Activated T-helper 2 cell treated with anti-CD3 and anti-CD28 coated beads, Interferon-gamma antibody, Interleukin-2, Interleukin-4, amounts not matched to agents 10 μg/mL and 5 μg/mL and 100 μg/mL, durations not matched to agents 14 hours and 24 hours and 36 hours (primary cell): Measurements from ENCODE around the gene SIDT1. TPM values are rescaled to one million over a fixed set of nuclear protein-coding genes. Genes with fewer than 3 reads are reported as not detected.

ENCODE experiments used
- DNase-seq: peaks from one replicate; pipeline ENCODE4 v3.0.0; 2021; ENCODE audit warnings: low spot score
- H3K27ac Mint-ChIP-seq: one replicate; pipeline ENCODE4 v1.8.0; 2021; ENCODE audit warnings: mixed read lengths
- H3K27me3 Mint-ChIP-seq: one replicate; pipeline ENCODE4 v1.8.0; 2021; ENCODE audit warnings: low read depth, mixed read lengths
- H3K36me3 Mint-ChIP-seq: one replicate; pipeline ENCODE4 v1.8.0; 2021; ENCODE audit warnings: low read depth, mixed read lengths
- H3K4me1 Mint-ChIP-seq: one replicate; pipeline ENCODE4 v1.8.0; 2021; ENCODE audit warnings: low read depth, mixed read lengths
- H3K4me3 Mint-ChIP-seq: one replicate; pipeline ENCODE4 v1.8.0; 2021; ENCODE audit warnings: low read depth, mild to moderate bottlenecking, moderate library complexity, mixed read lengths
- H3K9me3 Mint-ChIP-seq: one replicate; pipeline ENCODE4 v1.8.0; 2021; ENCODE audit warnings: mixed read lengths
- intact Hi-C: fragments of 100-400 bp; cut with micrococcal nuclease; formaldehyde crosslinking; loops from one replicate; pipeline ENCODE4 v1.15.1; 2023
- total RNA-seq: library from RNA; stranded (reverse); gene quantifications from 2 replicates; pipeline ENCODE4 v1.2.3, GENCODE V29; 2022

Gene SIDT1
- 10.2 and 11.7 TPM in 2 replicates for total RNA-seq

GRCh38 chr3:113531826-113532697 lies at the start of gene SIDT1:
TSS of gene SIDT1 (plus strand) at chr3:113532555. CDS start at chr3:113533022, 467 bp downstream.
- Mint-ChIP-seq H3K9me3 (no peaks in the 10 kb centered on the region), H3K27me3 (peaks cover 19% of the 10 kb centered on the region), H3K4me1 (peaks cover 53% of the 10 kb centered on the region), H3K27ac (peak within 1 kb of the TSS; percentile 95), H3K4me3 (peak within 1 kb of the TSS; percentile 91), H3K36me3 (peaks cover 14% of the 10 kb centered on the region)
- DNase-seq: peak; percentile 68
- intact Hi-C loops: loop anchor here (1.0 to 5.0 kb wide), 5 partner anchors 17 to 214 kb away; partner anchors contain the start of genes NAA50, SPICE1 and USF3

- Mint-ChIP-seq H3K36me3 (peaks cover 21% of the 10 kb centered on the region), H3K9me3 (peaks cover 22% of the 10 kb centered on the region), H3K27me3 (no peaks in the 10 kb centered on the region), H3K27ac (no peak overlapping the region), H3K4me3 (no peak overlapping the region), H3K4me1 (peaks cover 4% of the 10 kb centered on the region)
- intact Hi-C loops: no loop called here
- DNase-seq: no peak
Measured at GRCh38 chr3:113485161-113485609, 47.2 kb upstream of the SIDT1 start.

- no peaks in the 10 kb centered on the region for H3K9me3 Mint-ChIP-seq
- H3K4me3 Mint-ChIP-seq: no peak overlapping the region
- H3K4me1 Mint-ChIP-seq: no peaks in the 10 kb centered on the region
- intact Hi-C loops: loop anchor here (1.0 to 5.0 kb wide), 3 partner anchors 37 to 131 kb away; partner anchors contain the start of gene SIDT1
- H3K27ac Mint-ChIP-seq: no peak overlapping the region
- H3K27me3 Mint-ChIP-seq: no peaks in the 10 kb centered on the region
- peaks cover 13% of the 10 kb centered on the region for H3K36me3 Mint-ChIP-seq
- no peak for DNase-seq
Measured at GRCh38 chr3:113495035-113495434, 37.3 kb upstream of the SIDT1 start.

GRCh38 chr3:113496924-113497323 lies 35.4 kb upstream of the SIDT1 start:
- Mint-ChIP-seq H3K27me3 (no peaks in the 10 kb centered on the region), H3K9me3 (no peaks in the 10 kb centered on the region), H3K4me3 (no peak overlapping the region), H3K27ac (no peak overlapping the region), H3K36me3 (peaks cover 8% of the 10 kb centered on the region), H3K4me1 (peaks cover 7% of the 10 kb centered on the region)
- intact Hi-C loops: loop anchor here (5.0 kb wide), 1 partner anchor 35 kb away; the partner anchor contains the start of gene SIDT1
- no peak for DNase-seq

- H3K4me3 Mint-ChIP-seq: no peak overlapping the region
- peaks cover 7% of the 10 kb centered on the region for H3K4me1 Mint-ChIP-seq
- no peak overlapping the region for H3K27ac Mint-ChIP-seq
- intact Hi-C loops: loop anchor here (5.0 kb wide), 1 partner anchor 34 kb away; the partner anchor contains the start of gene SIDT1
- H3K36me3 Mint-ChIP-seq: peaks cover 12% of the 10 kb centered on the region
- H3K27me3 Mint-ChIP-seq: no peaks in the 10 kb centered on the region
- no peak for DNase-seq
- H3K9me3 Mint-ChIP-seq: no peaks in the 10 kb centered on the region
Measured at GRCh38 chr3:113498221-113499005, 33.9 kb upstream of the SIDT1 start.

GRCh38 chr3:113499081-113499480 lies 33.3 kb upstream of the SIDT1 start:
- Mint-ChIP-seq H3K4me3 (no peak overlapping the region), H3K9me3 (no peaks in the 10 kb centered on the region), H3K4me1 (peaks cover 7% of the 10 kb centered on the region), H3K27me3 (no peaks in the 10 kb centered on the region), H3K27ac (no peak overlapping the region), H3K36me3 (peaks cover 12% of the 10 kb centered on the region)
- intact Hi-C loops: loop anchor here (5.0 kb wide), 1 partner anchor 33 kb away; the partner anchor contains the start of gene SIDT1
- DNase-seq: no peak

GRCh38 chr3:113501597-113501996 lies 30.8 kb upstream of the SIDT1 start:
- no peaks in the 10 kb centered on the region for H3K9me3 Mint-ChIP-seq
- no peak overlapping the region for H3K4me3 Mint-ChIP-seq
- H3K4me1 Mint-ChIP-seq: peaks cover 7% of the 10 kb centered on the region
- intact Hi-C loops: no loop called here
- H3K36me3 Mint-ChIP-seq: peaks cover 23% of the 10 kb centered on the region
- no peak for DNase-seq
- H3K27me3 Mint-ChIP-seq: no peaks in the 10 kb centered on the region
- H3K27ac Mint-ChIP-seq: no peak overlapping the region

GRCh38 chr3:113505867-113506266 lies 26.5 kb upstream of the SIDT1 start:
- DNase-seq: no peak
- H3K36me3 Mint-ChIP-seq: peaks cover 17% of the 10 kb centered on the region
- peaks cover 7% of the 10 kb centered on the region for H3K4me1 Mint-ChIP-seq
- H3K9me3 Mint-ChIP-seq: no peaks in the 10 kb centered on the region
- H3K27me3 Mint-ChIP-seq: no peaks in the 10 kb centered on the region
- H3K4me3 Mint-ChIP-seq: no peak overlapping the region
- intact Hi-C loops: no loop called here
- H3K27ac Mint-ChIP-seq: no peak overlapping the region

GRCh38 chr3:113507501-113508067 lies 24.8 kb upstream of the SIDT1 start:
- H3K4me1 Mint-ChIP-seq: peaks cover under 1% of the 10 kb centered on the region
- DNase-seq: no peak
- H3K36me3 Mint-ChIP-seq: peaks cover 11% of the 10 kb centered on the region
- H3K9me3 Mint-ChIP-seq: no peaks in the 10 kb centered on the region
- intact Hi-C loops: no loop called here
- no peak overlapping the region for H3K4me3 Mint-ChIP-seq
- H3K27me3 Mint-ChIP-seq: no peaks in the 10 kb centered on the region
- no peak overlapping the region for H3K27ac Mint-ChIP-seq

GRCh38 chr3:113508966-113509365 lies 23.4 kb upstream of the SIDT1 start:
- Mint-ChIP-seq H3K27ac (no peak overlapping the region), H3K4me3 (no peak overlapping the region), H3K4me1 (peaks cover 2% of the 10 kb centered on the region), H3K9me3 (no peaks in the 10 kb centered on the region), H3K27me3 (no peaks in the 10 kb centered on the region), H3K36me3 (peaks cover 11% of the 10 kb centered on the region)
- intact Hi-C loops: no loop called here
- DNase-seq: no peak

- no peak for DNase-seq
- H3K4me3 Mint-ChIP-seq: no peak overlapping the region
- intact Hi-C loops: loop anchor here (2.0 kb wide), 1 partner anchor 182 kb away; the partner anchor contains the start of gene USF3
- H3K27me3 Mint-ChIP-seq: peaks cover 19% of the 10 kb centered on the region
- no peaks in the 10 kb centered on the region for H3K36me3 Mint-ChIP-seq
- no peaks in the 10 kb centered on the region for H3K9me3 Mint-ChIP-seq
- H3K27ac Mint-ChIP-seq: no peak overlapping the region
- H3K4me1 Mint-ChIP-seq: peaks cover 7% of the 10 kb centered on the region
Measured at GRCh38 chr3:113514265-113514769, 18.0 kb upstream of the SIDT1 start.

GRCh38 chr3:113516115-113516505 lies 16.2 kb upstream of the SIDT1 start:
- H3K4me3 Mint-ChIP-seq: no peak overlapping the region
- H3K27ac Mint-ChIP-seq: no peak overlapping the region
- H3K4me1 Mint-ChIP-seq: peaks cover 7% of the 10 kb centered on the region
- intact Hi-C loops: no loop called here
- no peak for DNase-seq
- H3K9me3 Mint-ChIP-seq: no peaks in the 10 kb centered on the region
- peaks cover 27% of the 10 kb centered on the region for H3K27me3 Mint-ChIP-seq
- H3K36me3 Mint-ChIP-seq: no peaks in the 10 kb centered on the region
